Measurements from ENCODE around the gene DCDC2B. TPM values are rescaled to one million over a fixed set of nuclear protein-coding genes. Genes with fewer than 3 reads are reported as not detected.
A peak's percentile ranks its signal among the peaks of the same experiment; 100 is the strongest.
"Not testable (repeated sequence)": the region's sequence is repeated elsewhere in the genome, so short reads cannot be mapped to it uniquely, and the experiment has no call there.

The DCDC2B gene
- not detected for total RNA-seq
- not detected for polyA plus RNA-seq

- H3K4me1 ChIP-seq (ENCODE audit: insufficient read depth), result no peaks in the 10 kb centered on the region
- no peak within 1 kb of the TSS for H3K4me3 ChIP-seq (ENCODE audit: low read depth, low read length)
- 72% methylated on average over 5 of the region's 5 CpGs for whole genome bisulfite sequencing
- H3K27ac ChIP-seq (ENCODE audit: low read depth), result no peak within 1 kb of the TSS
- DNase-seq (ENCODE audit: extremely low spot score), result peak; percentile 54
- H3K36me3 ChIP-seq (ENCODE audit: insufficient read depth), result no peaks in the 10 kb centered on the region
These were observed at the start of gene DCDC2B for GRCh38 chr1:32208891-32209328. DCDC2B (plus strand) TSS chr1:32209089; CDS start chr1:32209094, 5 bp downstream.

- H3K4me3 ChIP-seq (ENCODE audit: low read depth, low read length), result no peak overlapping the region
- no peaks in the 10 kb centered on the region for H3K4me1 ChIP-seq (ENCODE audit: insufficient read depth)
- no peak overlapping the region for H3K27ac ChIP-seq (ENCODE audit: low read depth)
- DNase-seq (ENCODE audit: extremely low spot score), result no peak
- 78% methylated on average over 3 of the region's 3 CpGs for WGBS
- H3K36me3 ChIP-seq (ENCODE audit: insufficient read depth), result peaks cover 17% of the 10 kb centered on the region
These were observed 49.7 kb upstream of the DCDC2B start for GRCh38 chr1:32159189-32159588.

- WGBS, result 93% methylated on average over 2 of the region's 2 CpGs
- DNase-seq (ENCODE audit: extremely low spot score), result no peak
These were observed 45.5 kb upstream of the DCDC2B start for GRCh38 chr1:32163405-32163804.

GRCh38 chr1:32165633-32166032 lies 43.3 kb upstream of the DCDC2B start:
- not testable (repeated sequence) for DNase-seq (ENCODE audit: extremely low spot score); H3K4me1 ChIP-seq (ENCODE audit: insufficient read depth); H3K27ac ChIP-seq (ENCODE audit: low read depth); H3K36me3 ChIP-seq (ENCODE audit: insufficient read depth); H3K4me3 ChIP-seq (ENCODE audit: low read depth, low read length)
- WGBS, result 94% methylated on average over 10 of the region's 10 CpGs

More at GRCh38 chr1:32163405-32163804, 45.5 kb upstream of the DCDC2B start:
- no peak overlapping the region for H3K4me3 ChIP-seq (ENCODE audit: low read depth, low read length)
- H3K36me3 ChIP-seq (ENCODE audit: insufficient read depth), result peaks cover 7% of the 10 kb centered on the region
- no peaks in the 10 kb centered on the region for H3K4me1 ChIP-seq (ENCODE audit: insufficient read depth)
- no peak overlapping the region for H3K27ac ChIP-seq (ENCODE audit: low read depth)

GRCh38 chr1:32170991-32171390 lies 37.9 kb upstream of the DCDC2B start:
- H3K4me3 ChIP-seq (ENCODE audit: low read depth, low read length), result no peak overlapping the region
- H3K27ac ChIP-seq (ENCODE audit: low read depth), result no peak overlapping the region
- WGBS, result 79% methylated on average over 4 of the region's 4 CpGs
- no peak for DNase-seq (ENCODE audit: extremely low spot score)
- peaks cover 8% of the 10 kb centered on the region for H3K36me3 ChIP-seq (ENCODE audit: insufficient read depth)
- H3K4me1 ChIP-seq (ENCODE audit: insufficient read depth), result no peaks in the 10 kb centered on the region

- H3K27ac ChIP-seq (ENCODE audit: low read depth), result no peak overlapping the region
- 100% methylated on average over 1 of the region's 1 CpG for WGBS
- H3K4me3 ChIP-seq (ENCODE audit: low read depth, low read length), result no peak overlapping the region
- H3K36me3 ChIP-seq (ENCODE audit: insufficient read depth), result peaks cover 6% of the 10 kb centered on the region
- DNase-seq (ENCODE audit: extremely low spot score), result no peak
- no peaks in the 10 kb centered on the region for H3K4me1 ChIP-seq (ENCODE audit: insufficient read depth)
These were observed 36.2 kb upstream of the DCDC2B start for GRCh38 chr1:32172621-32173245.

GRCh38 chr1:32178380-32179192 lies 30.3 kb upstream of the DCDC2B start:
- H3K4me3 ChIP-seq (ENCODE audit: low read depth, low read length), result no peak overlapping the region
- DNase-seq (ENCODE audit: extremely low spot score), result no peak
- no peaks in the 10 kb centered on the region for H3K36me3 ChIP-seq (ENCODE audit: insufficient read depth)
- H3K4me1 ChIP-seq (ENCODE audit: insufficient read depth), result no peaks in the 10 kb centered on the region
- H3K27ac ChIP-seq (ENCODE audit: low read depth), result peak overlapping the region; percentile 24
- 77% methylated on average over 7 of the region's 7 CpGs for WGBS

GRCh38 chr1:32179193-32179442 lies 29.8 kb upstream of the DCDC2B start:
- H3K4me3 ChIP-seq (ENCODE audit: low read depth, low read length), result peak overlapping the region; percentile 58
- no peaks in the 10 kb centered on the region for H3K4me1 ChIP-seq (ENCODE audit: insufficient read depth)
- 7% methylated on average over 7 of the region's 7 CpGs for WGBS
- peak overlapping the region; percentile 24 for H3K27ac ChIP-seq (ENCODE audit: low read depth)
- no peak for DNase-seq (ENCODE audit: extremely low spot score)
- H3K36me3 ChIP-seq (ENCODE audit: insufficient read depth), result no peaks in the 10 kb centered on the region

- peak within 1 kb of the TSS; percentile 90 for H3K27ac ChIP-seq (ENCODE audit: low read depth)
- under 1% methylated on average over 79 of the region's 79 CpGs for WGBS
- H3K36me3 ChIP-seq (ENCODE audit: insufficient read depth), result no peaks in the 10 kb centered on the region
- peak; percentile 82 for DNase-seq (ENCODE audit: extremely low spot score)
- no peaks in the 10 kb centered on the region for H3K4me1 ChIP-seq (ENCODE audit: insufficient read depth)
- H3K4me3 ChIP-seq (ENCODE audit: low read depth, low read length), result peak within 1 kb of the TSS; percentile 58
These were observed 29.3 kb upstream of the DCDC2B start, which contains the start of gene TXLNA for GRCh38 chr1:32179443-32180185. TXLNA (plus strand) TSS chr1:32179675; CDS start chr1:32180346, 671 bp downstream.

- no peak for DNase-seq (ENCODE audit: extremely low spot score)
- 3% methylated on average over 36 of the region's 36 CpGs for whole genome bisulfite sequencing
- peak overlapping the region; percentile 58 for H3K4me3 ChIP-seq (ENCODE audit: low read depth, low read length)
- H3K36me3 ChIP-seq (ENCODE audit: insufficient read depth), result no peaks in the 10 kb centered on the region
- no peaks in the 10 kb centered on the region for H3K4me1 ChIP-seq (ENCODE audit: insufficient read depth)
- peak overlapping the region; percentile 86 for H3K27ac ChIP-seq (ENCODE audit: low read depth)
These were observed 28.5 kb upstream of the DCDC2B start for GRCh38 chr1:32180186-32181060.

- Histone ChIP-seq H3K27ac (ENCODE audit: low read depth) (no peak overlapping the region), H3K4me3 (ENCODE audit: low read depth, low read length) (no peak overlapping the region), H3K4me1 (ENCODE audit: insufficient read depth) (no peaks in the 10 kb centered on the region), H3K36me3 (ENCODE audit: insufficient read depth) (no peaks in the 10 kb centered on the region)
- DNase-seq (ENCODE audit: extremely low spot score), result no peak
- WGBS, result 61% methylated on average over 9 of the region's 9 CpGs
These were observed 27.8 kb upstream of the DCDC2B start for GRCh38 chr1:32181065-32181464.

- no peak for DNase-seq (ENCODE audit: extremely low spot score)
- WGBS, result 81% methylated on average over 5 of the region's 5 CpGs
- Histone ChIP-seq H3K4me1 (ENCODE audit: insufficient read depth) (peaks cover 2% of the 10 kb centered on the region), H3K36me3 (ENCODE audit: insufficient read depth) (no peaks in the 10 kb centered on the region), H3K4me3 (ENCODE audit: low read depth, low read length) (no peak overlapping the region), H3K27ac (ENCODE audit: low read depth) (no peak overlapping the region)
These were observed 27.3 kb upstream of the DCDC2B start for GRCh38 chr1:32181563-32181962.

GRCh38 chr1:32182060-32182459 lies 26.8 kb upstream of the DCDC2B start:
- Histone ChIP-seq H3K27ac (ENCODE audit: low read depth) (no peak overlapping the region), H3K36me3 (ENCODE audit: insufficient read depth) (no peaks in the 10 kb centered on the region), H3K4me1 (ENCODE audit: insufficient read depth) (peaks cover 2% of the 10 kb centered on the region), H3K4me3 (ENCODE audit: low read depth, low read length) (no peak overlapping the region)
- no peak for DNase-seq (ENCODE audit: extremely low spot score)
- 85% methylated on average over 6 of the region's 6 CpGs for WGBS

Data from urinary bladder (tissue), 4 donors.